Measurements from ENCODE around the gene CUL4A. TPM values are rescaled to one million over a fixed set of nuclear protein-coding genes. Genes with fewer than 3 reads are reported as not detected.

Gene CUL4A
- total and polyA plus RNA-seq, 9 of the 15 experiments (the other 6 are each of a cell fraction or from before 2014, with no cell fraction given): 21.1 to 92.0 (median 63.2) TPM

GRCh38 chr13:113196970-113197737 is 12.3 kb upstream of the CUL4A start (continued):
- TF ChIP-seq AFF4 (CRISPR knock-in tag; IDR thresholded peaks at IDR 0.05) (no peak), YBX1 (IDR thresholded peaks at IDR 0.05) (no peak), SMARCB1 (IDR thresholded peaks at IDR 0.05; ENCODE audit: insufficient read length, low read depth) (no peak), XRCC5 (IDR thresholded peaks at IDR 0.05; ENCODE audit: low read depth, low read length) (no peak), TCF3 (CRISPR knock-in tag; IDR thresholded peaks at IDR 0.05) (no peak), COPS2 (conservative IDR thresholded peaks at IDR 0.05) (no peak), ZMIZ1 (IDR thresholded peaks at IDR 0.05; ENCODE audit: low read depth in 2 of 2, low read length in 2 of 2) (no peak), ZNF75A (CRISPR knock-in tag; IDR thresholded peaks at IDR 0.05) (no peak), TFAP4 (CRISPR knock-in tag; IDR thresholded peaks at IDR 0.05; ENCODE audit: borderline replicate concordance) (no peak), ZNF232 (CRISPR knock-in tag; IDR thresholded peaks at IDR 0.05) (no peak), HNRNPUL1 (IDR thresholded peaks at IDR 0.05; ENCODE audit: low read length) (no peak)

Measured in K562 (cell line).